PFSK-1 (cell line): ENCODE results near the gene FAM180A.
A peak's percentile ranks its signal among the peaks of the same experiment; 100 is the strongest.

Experiments used
- POLR2AphosphoS5 ChIP-seq: IDR thresholded peaks from 2 replicates; pipeline ENCODE4 v1.6.1; 2012; ENCODE audit warnings: low read depth, mild to moderate bottlenecking, control low read depth, low read length, moderate library complexity
- REST ChIP-seq, 2 experiments: IDR thresholded peaks; 2 replicates each; pipeline versions ENCODE4 v1.6.1 to v1.8.0; 2011 to 2012; ENCODE audit warnings: low read depth in 2 of 2, low read length in 2 of 2, control low read depth in 1 of 2, inconsistent platforms in 1 of 2, mild to moderate bottlenecking in 1 of 2, moderate library complexity in 1 of 2; ENCODE audit not compliant: insufficient read depth in 1 of 2
- SIN3A ChIP-seq: IDR thresholded peaks from 2 replicates; pipeline ENCODE4 v1.6.1; 2012; ENCODE audit warnings: mild to moderate bottlenecking, low read length, moderate library complexity, borderline replicate concordance; ENCODE audit not compliant: insufficient read depth
- TAF1 ChIP-seq: IDR thresholded peaks from 2 replicates; pipeline ENCODE4 v1.6.1; 2012; ENCODE audit warnings: low read length, control low read depth, borderline replicate concordance; ENCODE audit not compliant: insufficient read depth

DNA sequence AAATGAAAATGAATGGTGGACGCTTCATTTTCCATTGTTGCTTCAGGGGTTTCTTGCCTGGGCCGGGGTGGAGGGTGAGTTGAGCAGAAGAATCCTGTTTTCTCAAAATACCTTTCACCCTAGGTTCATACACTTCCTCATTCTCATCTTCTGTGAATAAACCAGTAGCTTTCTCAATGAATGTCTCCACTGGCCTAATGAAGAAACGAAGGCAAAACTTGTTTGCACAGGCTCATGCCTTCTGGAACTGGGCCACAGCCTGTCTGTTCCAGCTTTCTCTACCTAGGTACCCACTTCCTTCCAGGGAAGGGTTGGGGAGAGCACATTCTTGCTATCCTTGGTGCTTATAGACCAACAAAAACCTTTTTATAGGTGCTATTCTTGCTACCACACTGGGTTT lies 65.0 kb downstream of the FAM180A start:
- no peak for TF ChIP-seq POLR2AphosphoS5
- TF ChIP-seq TAF1 = no peak
- TF ChIP-seq REST (IDR thresholded peaks at IDR 0.05; ENCODE audit: insufficient read depth in 1 of 2, low read depth in 2 of 2, low read length in 2 of 2) = 0 out of 4 replicates have a peak, but pooled peaks of 1 of the 2 experiments have one; percentile 28
- TF ChIP-seq SIN3A = no peak
